IPS DF 4.7 (cell line): ENCODE measurements around the gene DYNLL1.
A peak's percentile ranks its signal among the peaks of the same experiment; 100 is the strongest.
"Not testable (repeated sequence)": the region's sequence is repeated elsewhere in the genome, so short reads cannot be mapped to it uniquely, and the experiment has no call there.

Experiments used
- DNase-seq: peaks from one replicate; pipeline ENCODE4 v3.0.0-alpha.2; 2013; ENCODE audit warnings: low spot score; ENCODE audit errors: extremely low read depth

DYNLL1 gene

GRCh38 chr12:120508537-120508936 is 12.6 kb downstream of the DYNLL1 start:
- DNase-seq, result no peak

- no peak for DNase-seq
Measured at GRCh38 chr12:120514002-120514401, 18.1 kb downstream of the DYNLL1 start.

- DNase-seq, result no peak
Measured at GRCh38 chr12:120515496-120515895, 19.6 kb downstream of the DYNLL1 start.

GRCh38 chr12:120519324-120519723 is 23.4 kb downstream of the DYNLL1 start:
- not testable (repeated sequence) for DNase-seq

- no peak for DNase-seq
Measured at GRCh38 chr12:120522568-120522967, 26.7 kb downstream of the DYNLL1 start.

GRCh38 chr12:120528861-120529525 is 33.1 kb downstream of the DYNLL1 start, which contains the start of gene COQ5:
TSS of gene COQ5 (minus strand) at chr12:120529158. CDS start at chr12:120529141, 17 bp downstream.
- peak; percentile 75 for DNase-seq

- no peak for DNase-seq
Measured at GRCh38 chr12:120529641-120530417, 33.9 kb downstream of the DYNLL1 start.

GRCh38 chr12:120530418-120530761 is 34.5 kb downstream of the DYNLL1 start:
- DNase-seq, result not testable (repeated sequence)

- no peak for DNase-seq
Measured at GRCh38 chr12:120532701-120533238, 36.9 kb downstream of the DYNLL1 start.

- peak; percentile 90 for DNase-seq
Measured at GRCh38 chr12:120534203-120534702, 38.3 kb downstream of the DYNLL1 start, which contains the start of gene RNF10. TSS of gene RNF10 (plus strand) at chr12:120534356. CDS start at chr12:120534812, 456 bp downstream.

GRCh38 chr12:120534703-120535655 is 39.1 kb downstream of the DYNLL1 start:
- DNase-seq, result no peak

- no peak for DNase-seq
Measured at GRCh38 chr12:120536064-120536791, 40.3 kb downstream of the DYNLL1 start.

- DNase-seq, result no peak
Measured at GRCh38 chr12:120537856-120538220, 41.9 kb downstream of the DYNLL1 start.

GRCh38 chr12:120538281-120539156 is 42.6 kb downstream of the DYNLL1 start:
- no peak for DNase-seq

- DNase-seq, result no peak
Measured at GRCh38 chr12:120539303-120539702, 43.4 kb downstream of the DYNLL1 start.

GRCh38 chr12:120540445-120540844 is 44.5 kb downstream of the DYNLL1 start:
- DNase-seq, result no peak

GRCh38 chr12:120542166-120542565 is 46.3 kb downstream of the DYNLL1 start:
- no peak for DNase-seq

- DNase-seq, result no peak
Measured at GRCh38 chr12:120544691-120545090, 48.8 kb downstream of the DYNLL1 start.

- no peak for DNase-seq
Measured at GRCh38 chr12:120546050-120546386, 50.1 kb downstream of the DYNLL1 start.
